Astrocyte (in vitro differentiated cells and primary cell): ENCODE results near the gene PKHD1. TPM values are rescaled to one million over a fixed set of nuclear protein-coding genes. Genes with fewer than 3 reads are reported as not detected.

Source experiments
- DNase-seq: peaks from one replicate; pipeline ENCODE4 v3.0.0-alpha.2; 2010; ENCODE audit warnings: low read depth
- FAIRE-seq: peaks from 2 replicates; lab custom pipeline; 2011; peaks lifted over from hg19 to GRCh38; lab: Jason Lieb, UNC
- H2AFZ ChIP-seq: 2 replicates; pipeline ENCODE4 v1.6.0; 2012; ENCODE audit warnings: low read depth, low read length, inconsistent platforms
- H3K27ac ChIP-seq: 2 replicates; pipeline ENCODE4 v1.5.1; 2011; ENCODE audit warnings: low read depth, low read length, inconsistent platforms
- H3K27me3 ChIP-seq: 2 replicates; pipeline ENCODE4 v1.6.0; 2011; ENCODE audit warnings: low read length, inconsistent platforms; ENCODE audit not compliant: insufficient read depth
- H3K36me3 ChIP-seq: 2 replicates; pipeline ENCODE4 v1.5.1; 2011; ENCODE audit warnings: low read length, inconsistent platforms; ENCODE audit not compliant: insufficient read depth
- H3K4me1 ChIP-seq: 2 replicates; pipeline ENCODE4 v1.5.1; 2011; ENCODE audit warnings: low read length, inconsistent platforms; ENCODE audit not compliant: insufficient read depth
- H3K4me2 ChIP-seq: 2 replicates; pipeline ENCODE4 v1.6.0; 2012; ENCODE audit warnings: low read length, inconsistent platforms
- H3K4me3 ChIP-seq: 2 replicates; pipeline ENCODE4 v1.5.1; 2011; ENCODE audit warnings: low read depth, mild to moderate bottlenecking, low read length, inconsistent platforms; ENCODE audit not compliant: insufficient read depth
- H3K79me2 ChIP-seq: 2 replicates; pipeline ENCODE4 v1.6.0; 2012; ENCODE audit warnings: mild to moderate bottlenecking, low read length, inconsistent platforms; ENCODE audit not compliant: insufficient read depth
- H3K9ac ChIP-seq: 2 replicates; pipeline ENCODE4 v1.6.0; 2012; ENCODE audit warnings: mild to moderate bottlenecking, low read length, inconsistent platforms
- H3K9me3 ChIP-seq: 2 replicates; pipeline ENCODE4 v1.5.1; 2012; ENCODE audit warnings: low read depth, mild to moderate bottlenecking, low read length, inconsistent platforms; ENCODE audit not compliant: insufficient read depth
- H4K20me1 ChIP-seq: 2 replicates; pipeline ENCODE4 v1.6.0; 2012; ENCODE audit warnings: low read length, inconsistent platforms; ENCODE audit not compliant: insufficient read depth
- H3K27ac Mint-ChIP-seq: one replicate; pipeline ENCODE4 v1.8.0; 2021; ENCODE audit warnings: mild to moderate bottlenecking, mixed read lengths; ENCODE audit not compliant: unreplicated experiment
- H3K27me3 Mint-ChIP-seq: one replicate; pipeline ENCODE4 v1.8.0; 2021; ENCODE audit warnings: low read depth, mixed read lengths; ENCODE audit not compliant: unreplicated experiment
- H3K36me3 Mint-ChIP-seq: one replicate; pipeline ENCODE4 v1.8.0; 2021; ENCODE audit warnings: low read depth, mixed read lengths; ENCODE audit not compliant: unreplicated experiment
- H3K4me1 Mint-ChIP-seq: one replicate; pipeline ENCODE4 v1.8.0; 2021; ENCODE audit warnings: low read depth, mixed read lengths; ENCODE audit not compliant: unreplicated experiment
- H3K4me3 Mint-ChIP-seq: one replicate; pipeline ENCODE4 v1.8.0; 2021; ENCODE audit warnings: mild to moderate bottlenecking, moderate library complexity, mixed read lengths; ENCODE audit not compliant: unreplicated experiment
- H3K9me3 Mint-ChIP-seq: one replicate; pipeline ENCODE4 v1.8.0; 2021; ENCODE audit warnings: mild to moderate bottlenecking, mixed read lengths; ENCODE audit not compliant: unreplicated experiment
- EZH2 ChIP-seq: IDR thresholded peaks from 2 replicates; pipeline ENCODE4 v1.6.1; 2012; ENCODE audit warnings: mild to moderate bottlenecking, low read length, inconsistent platforms; ENCODE audit not compliant: insufficient read depth
- total RNA-seq: library from RNA; stranded (reverse); gene quantifications from 2 replicates; pipeline ENCODE4 v1.2.1, GENCODE V29; 2021
- TF ChIP-seq, protein P1 (sequence below): IDR thresholded peaks from 2 replicates; pipeline ENCODE4 v1.5.1; 2011; ENCODE audit warnings: low read depth, mild to moderate bottlenecking, inconsistent platforms, low read length, moderate library complexity; ENCODE audit not compliant: insufficient read depth

Gene PKHD1
- total RNA-seq, 1 donor from 2014 or later: 0.16 TPM

DNA sequence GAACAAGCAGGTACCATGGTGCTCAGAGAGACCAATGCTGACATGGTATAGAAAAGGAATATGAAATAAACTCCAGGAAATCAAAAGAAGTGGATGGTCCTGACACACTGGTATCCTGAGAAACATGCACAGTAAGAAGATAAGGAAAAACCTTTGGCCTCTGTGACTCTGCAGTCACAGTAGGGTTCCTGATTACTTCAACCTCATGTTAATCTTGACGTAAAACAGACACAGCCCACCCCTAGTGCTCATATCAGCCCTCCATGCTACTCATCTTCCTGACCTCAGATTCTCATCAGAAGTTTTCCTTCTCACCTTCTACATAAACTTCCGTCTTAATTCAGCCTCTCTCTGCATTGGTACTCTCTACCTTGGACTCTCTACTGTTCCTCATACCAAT, 240.9 kb downstream of the PKHD1 start:
- FAIRE-seq (no peak), DNase-seq (no peak)
- Histone ChIP-seq H3K9ac (no peak overlapping the region), H2AFZ (no peak overlapping the region), H3K79me2 (no peaks in the 10 kb centered on the region), H3K4me1 (no peaks in the 10 kb centered on the region), H3K27ac (no peak overlapping the region), H3K27me3 (no peaks in the 10 kb centered on the region), H3K9me3 (no peaks in the 10 kb centered on the region), H3K4me2 (no peak overlapping the region), H3K4me3 (no peak overlapping the region), H4K20me1 (no peaks in the 10 kb centered on the region), H3K36me3 (no peaks in the 10 kb centered on the region)
- Mint-ChIP-seq H3K4me1 (peaks cover 5% of the 10 kb centered on the region), H3K9me3 (peaks cover 6% of the 10 kb centered on the region), H3K27ac (no peak overlapping the region), H3K27me3 (peaks cover 6% of the 10 kb centered on the region), H3K36me3 (no peaks in the 10 kb centered on the region), H3K4me3 (no peak overlapping the region)
- TF ChIP-seq, protein P1, sequence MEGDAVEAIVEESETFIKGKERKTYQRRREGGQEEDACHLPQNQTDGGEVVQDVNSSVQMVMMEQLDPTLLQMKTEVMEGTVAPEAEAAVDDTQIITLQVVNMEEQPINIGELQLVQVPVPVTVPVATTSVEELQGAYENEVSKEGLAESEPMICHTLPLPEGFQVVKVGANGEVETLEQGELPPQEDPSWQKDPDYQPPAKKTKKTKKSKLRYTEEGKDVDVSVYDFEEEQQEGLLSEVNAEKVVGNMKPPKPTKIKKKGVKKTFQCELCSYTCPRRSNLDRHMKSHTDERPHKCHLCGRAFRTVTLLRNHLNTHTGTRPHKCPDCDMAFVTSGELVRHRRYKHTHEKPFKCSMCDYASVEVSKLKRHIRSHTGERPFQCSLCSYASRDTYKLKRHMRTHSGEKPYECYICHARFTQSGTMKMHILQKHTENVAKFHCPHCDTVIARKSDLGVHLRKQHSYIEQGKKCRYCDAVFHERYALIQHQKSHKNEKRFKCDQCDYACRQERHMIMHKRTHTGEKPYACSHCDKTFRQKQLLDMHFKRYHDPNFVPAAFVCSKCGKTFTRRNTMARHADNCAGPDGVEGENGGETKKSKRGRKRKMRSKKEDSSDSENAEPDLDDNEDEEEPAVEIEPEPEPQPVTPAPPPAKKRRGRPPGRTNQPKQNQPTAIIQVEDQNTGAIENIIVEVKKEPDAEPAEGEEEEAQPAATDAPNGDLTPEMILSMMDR: no peak
- no peak for TF ChIP-seq EZH2

- Histone ChIP-seq H3K4me3 (no peak overlapping the region), H2AFZ (no peak overlapping the region), H3K27ac (no peak overlapping the region), H3K4me1 (no peaks in the 10 kb centered on the region), H3K27me3 (no peaks in the 10 kb centered on the region), H3K4me2 (no peak overlapping the region), H4K20me1 (no peaks in the 10 kb centered on the region), H3K79me2 (no peaks in the 10 kb centered on the region), H3K9ac (no peak overlapping the region), H3K36me3 (no peaks in the 10 kb centered on the region), H3K9me3 (no peaks in the 10 kb centered on the region)
- H3K27me3 Mint-ChIP-seq: peaks cover 6% of the 10 kb centered on the region
- peaks cover 2% of the 10 kb centered on the region for H3K9me3 Mint-ChIP-seq
- FAIRE-seq (no peak), DNase-seq (no peak)
- H3K4me1 Mint-ChIP-seq: peaks cover 11% of the 10 kb centered on the region
- TF ChIP-seq, protein P1: no peak
- no peak for TF ChIP-seq EZH2
- no peak overlapping the region for H3K27ac Mint-ChIP-seq
- no peak overlapping the region for H3K4me3 Mint-ChIP-seq
- H3K36me3 Mint-ChIP-seq: no peaks in the 10 kb centered on the region
Measured at GRCh38 chr6:51844336-51844735, 243.1 kb downstream of the PKHD1 start.

DNA sequence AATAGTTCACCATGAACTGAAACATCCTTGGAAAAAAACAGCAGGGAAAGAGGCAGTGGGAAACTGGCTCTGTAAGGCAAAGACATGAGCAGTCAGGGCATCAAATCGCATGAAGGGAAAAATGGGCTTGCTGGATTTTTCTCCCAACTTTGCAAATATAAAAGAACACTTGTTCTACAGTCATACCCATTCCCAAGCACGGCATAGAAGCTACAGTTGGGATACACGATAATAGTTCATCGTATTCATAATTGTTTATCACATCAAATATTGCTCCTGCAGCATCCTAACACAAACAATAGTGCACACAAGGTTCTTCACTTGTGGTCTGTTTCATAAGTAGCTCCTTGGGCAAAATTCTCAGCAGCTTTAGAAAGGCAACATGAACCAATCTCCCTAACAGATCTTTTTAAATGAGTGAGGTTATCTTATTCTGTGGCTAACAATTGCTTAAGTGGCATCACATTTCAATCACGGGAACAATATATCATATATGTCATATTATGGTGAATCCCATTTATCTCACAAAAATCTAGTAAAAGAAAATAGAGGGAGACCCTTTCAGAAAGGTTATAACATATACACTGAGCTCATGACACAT, 243.9 kb downstream of the PKHD1 start:
- Histone ChIP-seq H3K4me2 (no peak overlapping the region), H3K9ac (no peak overlapping the region), H3K4me1 (no peaks in the 10 kb centered on the region), H2AFZ (no peak overlapping the region), H3K9me3 (no peaks in the 10 kb centered on the region), H3K79me2 (no peaks in the 10 kb centered on the region), H3K27ac (no peak overlapping the region), H3K27me3 (no peaks in the 10 kb centered on the region), H3K36me3 (no peaks in the 10 kb centered on the region), H4K20me1 (no peaks in the 10 kb centered on the region), H3K4me3 (no peak overlapping the region)
- H3K27ac Mint-ChIP-seq: no peak overlapping the region
- DNase-seq (no peak), FAIRE-seq (no peak)
- no peaks in the 10 kb centered on the region for H3K9me3 Mint-ChIP-seq
- H3K27me3 Mint-ChIP-seq: peaks cover 6% of the 10 kb centered on the region
- H3K36me3 Mint-ChIP-seq: no peaks in the 10 kb centered on the region
- no peak overlapping the region for H3K4me3 Mint-ChIP-seq
- TF ChIP-seq, protein P1: no peak
- TF ChIP-seq EZH2: no peak
- H3K4me1 Mint-ChIP-seq: peaks cover 11% of the 10 kb centered on the region
